BJ (cell line): ENCODE results near the gene GABRB1. TPM values are rescaled to one million over a fixed set of nuclear protein-coding genes. Genes with fewer than 3 reads are reported as not detected.

Source experiments
- CTCF ChIA-PET: fragments of 350-600 bp; formaldehyde crosslinking; extraction: SDS; loops from one replicate; lab custom pipeline; 2021; ENCODE audit warnings: antibody characterized with exemption, inconsistent platforms; lab: Yijun Ruan, JAX
- POLR2A ChIA-PET: fragments of 300-600 bp; sonication (Branson Sonifier 250); formaldehyde crosslinking; extraction: SDS; loops from one replicate; lab custom pipeline; 2021; ENCODE audit warnings: antibody characterized with exemption; lab: Charles Lee
- DNase-seq: peaks from one replicate; pipeline ENCODE4 v3.0.0-alpha.2; 2011; ENCODE audit warnings: low read depth
- H3K27me3 ChIP-seq: 2 replicates; pipeline ENCODE4 v1.6.0; 2011; ENCODE audit warnings: low read length; ENCODE audit not compliant: control insufficient read depth, insufficient read depth
- H3K36me3 ChIP-seq: 2 replicates; pipeline ENCODE4 v1.5.1; 2011; ENCODE audit warnings: low read length; ENCODE audit not compliant: control insufficient read depth, insufficient read depth
- H3K4me3 ChIP-seq: 2 replicates; pipeline ENCODE4 v1.5.1; 2011; ENCODE audit warnings: low read depth, mild to moderate bottlenecking, control low read depth, low read length
- polyA plus RNA-seq: library from polyadenylated mRNA; depleted of rRNA; stranded (reverse); fragments of >200 nt; gene quantifications from 2 replicates; pipeline ENCODE4 v1.2.3, GENCODE V29; 2011
- TF ChIP-seq, protein P1 (sequence below): IDR thresholded peaks from 2 replicates; pipeline ENCODE4 v1.5.1; 2011; ENCODE audit warnings: low read depth, mild to moderate bottlenecking, control low read depth, inconsistent platforms, low read length, moderate library complexity; ENCODE audit not compliant: insufficient read depth

The GABRB1 gene
- polyA plus RNA-seq, 1 experiment, result not detected

GRCh38 chr4:47462799-47463234 lies 431.4 kb downstream of the GABRB1 start:
- peak overlapping the region; percentile 92 for H3K4me3 ChIP-seq
- TF ChIP-seq, protein P1, sequence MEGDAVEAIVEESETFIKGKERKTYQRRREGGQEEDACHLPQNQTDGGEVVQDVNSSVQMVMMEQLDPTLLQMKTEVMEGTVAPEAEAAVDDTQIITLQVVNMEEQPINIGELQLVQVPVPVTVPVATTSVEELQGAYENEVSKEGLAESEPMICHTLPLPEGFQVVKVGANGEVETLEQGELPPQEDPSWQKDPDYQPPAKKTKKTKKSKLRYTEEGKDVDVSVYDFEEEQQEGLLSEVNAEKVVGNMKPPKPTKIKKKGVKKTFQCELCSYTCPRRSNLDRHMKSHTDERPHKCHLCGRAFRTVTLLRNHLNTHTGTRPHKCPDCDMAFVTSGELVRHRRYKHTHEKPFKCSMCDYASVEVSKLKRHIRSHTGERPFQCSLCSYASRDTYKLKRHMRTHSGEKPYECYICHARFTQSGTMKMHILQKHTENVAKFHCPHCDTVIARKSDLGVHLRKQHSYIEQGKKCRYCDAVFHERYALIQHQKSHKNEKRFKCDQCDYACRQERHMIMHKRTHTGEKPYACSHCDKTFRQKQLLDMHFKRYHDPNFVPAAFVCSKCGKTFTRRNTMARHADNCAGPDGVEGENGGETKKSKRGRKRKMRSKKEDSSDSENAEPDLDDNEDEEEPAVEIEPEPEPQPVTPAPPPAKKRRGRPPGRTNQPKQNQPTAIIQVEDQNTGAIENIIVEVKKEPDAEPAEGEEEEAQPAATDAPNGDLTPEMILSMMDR, result no peak
- ChIA-PET POLR2A (interaction anchor here (0.7 kb wide), 1 partner anchor 74 kb away, joined by 3 read pairs; no protein-coding TSS in a partner anchor), CTCF (interaction anchor here (0.6 to 1.3 kb wide), 7 partner anchors 20 to 1554 kb away, joined by 3 to 4 read pairs (median 3); no protein-coding TSS in a partner anchor)
- H3K27me3 ChIP-seq, result no peaks in the 10 kb centered on the region
- no peaks in the 10 kb centered on the region for H3K36me3 ChIP-seq
- DNase-seq, result no peak

DNA sequence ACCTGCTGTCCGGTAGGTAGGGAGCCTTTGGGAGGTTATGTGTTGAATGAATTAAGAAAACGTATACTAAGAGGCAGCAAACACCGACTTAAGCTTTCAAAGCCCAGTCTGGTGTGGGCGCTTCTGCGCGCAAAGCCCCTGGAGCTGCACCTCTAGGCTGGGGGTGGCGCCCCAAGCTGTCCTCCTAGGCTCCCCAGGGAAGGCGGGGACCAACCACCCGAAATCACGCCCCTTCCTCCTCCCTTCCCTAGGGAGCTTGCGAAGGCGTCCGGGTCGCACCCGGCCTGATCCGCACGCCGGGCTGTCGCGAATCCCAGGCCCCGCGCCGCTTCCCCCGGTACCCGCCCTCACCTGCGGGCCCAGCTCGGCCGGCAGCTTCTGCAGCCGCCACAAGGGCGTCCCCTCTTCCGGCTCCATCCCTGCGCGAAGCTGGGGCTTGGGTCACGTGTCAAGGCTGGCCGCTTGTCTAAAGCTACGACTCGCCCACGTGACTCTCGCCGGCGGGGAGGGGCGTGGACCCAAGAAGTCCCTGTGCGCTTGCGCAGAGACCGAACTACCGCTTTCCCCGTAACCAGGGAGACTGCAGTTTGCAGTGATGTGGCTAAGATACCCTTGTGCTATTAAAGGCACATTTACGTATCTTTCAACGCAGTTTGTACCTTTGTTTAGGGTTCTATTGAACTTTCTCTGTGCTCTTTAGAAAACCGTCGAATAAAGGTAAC lies 432.0 kb downstream of the GABRB1 start, which contains the start of gene COMMD8:
COMMD8 (minus strand) TSS at position 468 of the 722 bp plus-strand sequence; CDS start at position 417, 51 bp downstream.
- TF ChIP-seq, protein P1, result 0 out of 2 replicates have a peak, but pooled peaks have one; percentile 29
- POLR2A ChIA-PET, result no interaction called here
- CTCF ChIA-PET, result interaction anchor here (0.6 to 1.0 kb wide), 8 partner anchors 20 to 1553 kb away, joined by 3 to 4 read pairs (median 3); no protein-coding TSS in a partner anchor
- no peaks in the 10 kb centered on the region for H3K27me3 ChIP-seq
- H3K36me3 ChIP-seq, result no peaks in the 10 kb centered on the region
- peak within 1 kb of the TSS; percentile 92 for H3K4me3 ChIP-seq
- DNase-seq, result peak; percentile 68

GRCh38 chr4:47465004-47465403 lies 433.6 kb downstream of the GABRB1 start:
- TF ChIP-seq, protein P1, result no peak
- ChIA-PET CTCF (interaction anchor here (1.3 kb wide), 1 partner anchor 19 kb away, joined by 3 read pairs; no protein-coding TSS in a partner anchor), POLR2A (no interaction called here)
- DNase-seq, result no peak
- no peaks in the 10 kb centered on the region for H3K27me3 ChIP-seq
- H3K36me3 ChIP-seq, result no peaks in the 10 kb centered on the region
- no peak overlapping the region for H3K4me3 ChIP-seq

DNA sequence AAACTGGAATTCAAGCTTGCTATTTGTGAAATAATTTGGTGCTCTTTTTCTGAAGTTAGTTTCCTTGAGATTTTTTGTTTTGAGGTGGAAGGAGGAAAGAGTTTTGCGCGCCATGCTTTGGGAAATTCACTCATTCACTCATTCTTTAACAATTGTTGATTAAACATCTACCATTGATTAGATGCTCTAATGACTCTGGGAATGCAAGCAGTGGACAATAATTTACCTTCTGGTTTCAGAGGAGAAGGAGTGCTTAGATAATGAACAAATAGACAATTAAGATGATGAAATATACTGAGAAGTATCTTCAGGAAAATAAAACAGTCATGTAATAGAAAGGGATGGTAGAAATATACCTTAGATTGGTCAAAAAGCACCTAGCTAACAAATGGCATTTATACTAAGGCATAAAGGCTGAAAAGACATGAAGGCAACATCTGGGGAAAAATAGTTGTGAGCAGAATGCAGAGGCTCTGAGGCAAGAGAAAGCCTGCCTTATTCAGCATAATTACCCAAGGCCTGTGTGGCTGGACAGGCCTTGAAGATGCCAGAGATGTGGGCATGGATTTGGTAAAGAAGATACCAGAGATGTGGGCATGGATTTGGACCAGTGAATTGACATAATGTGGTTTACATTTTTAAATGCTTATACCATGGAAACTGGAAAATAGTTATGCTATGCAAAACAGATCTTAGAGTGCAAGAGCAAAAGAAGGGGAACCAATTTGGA lies 434.9 kb downstream of the GABRB1 start:
- Histone ChIP-seq H3K27me3 (no peaks in the 10 kb centered on the region), H3K4me3 (no peak overlapping the region), H3K36me3 (no peaks in the 10 kb centered on the region)
- ChIA-PET POLR2A (no interaction called here), CTCF (no interaction called here)
- TF ChIP-seq, protein P1, result no peak
- no peak for DNase-seq
